Globus pallidus (tissue), 1 donor: ENCODE data around the gene LZTS2.

Experiments
- DNase-seq: peaks from one replicate; pipeline ENCODE4 v3.0.0-alpha.2; 2015; ENCODE audit warnings: low spot score

LZTS2 gene

DNA sequence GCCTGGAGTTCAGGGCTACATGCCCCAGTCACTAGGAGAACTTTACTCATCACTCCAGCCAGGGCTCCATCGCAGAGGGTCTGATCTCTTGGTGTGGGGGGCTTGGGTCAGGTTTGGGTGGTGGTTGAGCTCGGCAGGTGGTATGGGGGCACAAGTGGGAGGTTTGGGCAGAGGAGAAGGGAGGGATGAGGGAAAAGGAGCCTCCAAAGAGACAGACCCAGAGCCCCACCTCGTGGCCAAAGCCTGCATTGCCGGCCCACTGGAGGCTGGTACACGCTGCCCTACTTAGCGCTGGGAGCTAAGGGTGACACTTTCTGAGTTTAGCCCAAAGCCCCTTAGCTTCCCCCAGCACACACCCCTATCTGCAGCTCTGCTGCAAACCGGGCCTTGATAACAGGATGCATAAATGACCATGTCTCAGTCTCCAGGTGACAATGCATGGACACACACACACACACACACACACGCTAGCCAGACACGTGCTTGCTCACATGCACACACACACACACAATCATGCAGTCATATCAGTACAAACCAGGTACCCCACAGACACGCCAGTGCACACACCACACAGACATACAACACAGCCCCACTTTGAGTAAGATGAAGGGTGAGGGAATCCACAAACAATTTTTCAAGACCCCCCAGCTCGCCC, 14.7 kb downstream of the LZTS2 start:
- DNase-seq = peak; percentile 81

DNA sequence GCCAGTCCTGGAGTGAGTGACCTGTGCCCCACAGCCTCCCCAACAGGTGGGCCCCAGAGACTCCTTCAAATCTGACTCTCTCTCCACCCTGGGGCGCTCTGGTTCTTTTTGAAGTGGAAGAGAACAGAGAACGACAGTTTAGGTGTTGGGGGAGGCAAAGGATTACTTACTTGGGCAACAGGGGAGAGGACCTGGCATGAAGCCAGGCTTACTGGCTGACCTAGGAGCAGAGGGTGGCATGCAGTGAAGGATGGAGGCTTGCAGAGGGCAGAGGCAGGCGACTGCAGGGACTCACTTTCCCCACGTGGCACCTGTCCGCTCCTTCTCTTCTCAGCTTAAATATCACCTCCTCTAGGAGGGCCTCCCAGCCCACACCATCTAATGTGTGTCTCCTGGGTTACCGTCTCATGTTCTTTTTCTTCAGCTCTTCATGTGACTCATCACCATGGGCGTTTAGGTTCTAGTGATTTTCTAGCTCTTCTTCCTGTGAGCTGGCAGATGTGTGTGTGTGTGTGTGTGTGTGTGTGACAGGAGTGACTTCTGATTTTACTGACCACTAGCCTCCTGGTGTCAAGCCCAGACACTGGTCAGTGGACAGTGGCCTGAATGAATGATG, 15.5 kb downstream of the LZTS2 start:
- no peak for DNase-seq

DNA sequence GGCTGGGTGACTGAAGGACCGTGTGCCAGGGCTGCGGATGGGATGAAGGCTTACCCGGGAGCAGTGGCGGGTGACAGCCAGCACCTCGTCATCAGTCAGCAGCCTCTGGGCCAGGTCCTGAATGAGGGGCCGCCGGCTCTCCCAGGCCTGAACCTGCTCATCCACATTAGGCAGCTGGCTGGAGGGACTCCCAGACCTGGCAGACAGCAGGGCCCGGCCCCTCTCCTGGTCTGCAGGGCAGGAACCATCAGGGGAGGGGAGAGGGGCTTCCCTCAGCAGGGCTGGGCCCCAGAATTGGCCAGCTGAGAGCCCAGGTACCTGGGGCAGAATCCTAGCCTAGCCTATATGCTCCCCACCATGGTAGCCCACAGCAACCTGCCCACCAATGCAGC, 16.0 kb downstream of the LZTS2 start:
- DNase-seq = no peak

DNA sequence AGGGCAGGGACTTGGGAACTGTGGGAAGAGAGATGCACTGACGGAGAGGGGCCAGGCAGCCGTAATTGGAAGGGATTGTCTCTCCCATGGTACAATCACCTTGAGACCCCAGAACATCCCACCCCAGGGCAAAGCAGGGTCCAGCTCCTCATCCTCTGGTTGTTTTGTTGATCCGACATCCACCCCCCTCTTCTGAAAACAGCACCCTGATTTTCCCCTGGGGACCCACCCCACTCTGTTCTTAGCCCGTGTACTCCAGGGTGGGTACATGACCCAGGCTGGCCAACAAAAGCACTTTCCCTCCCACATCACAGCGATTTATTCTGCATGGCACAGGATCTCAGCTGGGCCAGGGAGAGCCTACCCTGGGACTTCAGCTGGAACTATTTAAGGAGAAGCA, 17.2 kb downstream of the LZTS2 start:
- no peak for DNase-seq

DNA sequence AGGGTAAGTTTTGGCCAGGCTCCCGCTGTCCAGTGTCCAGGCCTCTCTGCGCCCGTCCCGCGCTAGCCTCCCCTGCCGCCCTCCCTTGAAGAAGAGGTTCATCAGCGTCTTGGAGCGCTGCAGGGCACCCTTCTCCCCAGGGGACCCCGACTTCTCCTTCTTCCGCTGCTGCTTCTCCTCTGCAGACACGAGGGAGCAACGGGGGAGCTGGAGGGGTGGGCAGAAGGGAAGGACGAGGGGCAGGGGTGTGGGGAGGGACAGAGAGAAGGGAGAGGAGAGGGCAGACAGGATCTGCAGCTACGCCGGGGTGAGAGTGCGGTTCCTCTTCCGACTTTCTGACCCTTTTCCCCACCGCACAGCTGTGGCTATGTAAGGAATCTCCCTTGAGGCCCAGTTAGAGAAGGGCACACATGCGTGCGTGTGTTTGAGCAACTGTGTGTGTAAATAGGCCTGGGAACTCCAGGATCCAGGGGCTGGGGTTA, 18.6 kb downstream of the LZTS2 start:
- DNase-seq = no peak

DNA sequence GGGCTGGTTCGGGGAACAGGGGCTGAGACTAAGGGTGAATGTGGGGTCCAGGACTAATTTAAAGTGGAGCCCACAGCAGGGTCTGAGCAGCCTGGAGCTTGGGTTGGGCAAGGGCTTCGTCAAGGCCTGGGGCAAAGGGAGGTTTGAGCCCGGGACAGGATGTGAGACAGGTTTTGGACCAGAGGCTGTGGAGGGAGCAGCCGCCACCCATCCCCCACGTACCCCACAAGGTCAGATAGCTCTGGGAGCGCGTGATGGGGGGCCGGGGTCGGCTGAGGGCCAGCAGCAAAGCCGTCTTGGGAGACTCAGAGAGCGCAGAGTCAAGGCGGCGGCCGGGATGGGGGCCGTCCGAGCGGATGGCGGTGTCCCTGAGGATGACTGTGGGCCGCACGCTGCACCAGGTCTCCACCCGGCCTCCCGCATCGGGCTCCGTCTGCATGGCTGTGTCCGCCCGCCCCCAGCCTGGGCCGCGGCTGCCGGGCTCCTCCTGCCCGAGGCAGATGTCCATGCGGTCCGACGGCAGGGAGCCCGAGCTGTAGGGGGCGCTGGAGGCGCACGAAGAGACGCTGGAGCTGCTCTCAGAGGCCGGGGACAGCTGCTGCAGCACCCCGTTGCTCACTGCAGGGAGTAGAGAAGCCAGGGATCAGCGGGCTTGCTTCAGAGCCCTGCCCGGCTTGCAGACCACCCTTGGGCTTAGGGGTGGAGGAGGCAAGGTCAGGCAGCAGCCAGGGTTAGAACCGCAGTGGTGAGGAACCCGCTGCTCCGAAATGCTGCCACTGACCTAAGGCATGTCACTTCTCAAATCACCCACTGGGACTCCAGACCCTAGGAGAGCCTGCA, 19.2 kb downstream of the LZTS2 start:
- DNase-seq = peak; percentile 79

DNA sequence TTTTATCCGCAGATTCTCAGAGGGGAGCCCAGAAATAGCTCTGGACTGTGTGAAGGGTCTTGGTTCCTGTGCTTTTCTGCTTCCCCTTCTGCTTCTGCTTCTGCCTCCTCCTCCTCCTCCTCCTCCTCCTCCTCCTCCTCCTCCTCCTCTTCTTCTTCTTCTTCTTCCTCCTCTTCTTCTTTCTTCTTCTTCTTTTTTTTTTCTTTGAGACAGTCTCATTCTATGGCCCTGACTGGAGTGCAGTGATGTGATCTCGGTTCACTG, 19.8 kb downstream of the LZTS2 start:
- DNase-seq = no peak

DNA sequence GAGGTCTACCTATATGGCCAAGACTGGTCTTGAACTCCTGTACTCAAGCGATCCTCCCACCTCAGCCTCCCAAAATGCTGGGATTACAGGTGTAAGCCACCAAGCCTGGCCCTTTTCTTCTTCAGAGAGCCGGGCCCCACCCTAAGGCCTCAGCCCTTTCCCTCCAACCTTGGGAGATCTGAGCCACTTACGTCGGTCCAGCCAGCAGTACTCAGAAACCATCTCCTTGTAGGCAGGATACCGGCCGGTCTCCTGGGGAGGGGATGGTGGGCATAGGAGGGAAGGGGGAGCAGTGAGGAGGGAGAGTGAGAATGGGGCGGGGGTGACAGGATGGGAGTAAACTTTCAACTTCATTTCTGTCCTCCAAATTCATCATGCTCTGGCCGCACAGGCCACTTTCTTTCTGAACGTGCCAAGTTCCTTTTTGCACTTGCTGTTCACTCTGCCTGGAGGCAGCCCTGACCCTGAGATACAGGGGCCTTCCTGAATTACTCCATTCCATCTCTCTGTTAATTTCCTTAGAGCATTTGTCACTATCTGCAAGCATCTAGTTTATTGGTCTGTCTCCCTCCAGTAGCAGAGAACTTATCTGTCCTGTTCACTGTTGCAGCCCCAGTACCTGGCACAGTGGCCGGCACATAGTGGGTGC, 20.9 kb downstream of the LZTS2 start:
- DNase-seq = no peak

DNA sequence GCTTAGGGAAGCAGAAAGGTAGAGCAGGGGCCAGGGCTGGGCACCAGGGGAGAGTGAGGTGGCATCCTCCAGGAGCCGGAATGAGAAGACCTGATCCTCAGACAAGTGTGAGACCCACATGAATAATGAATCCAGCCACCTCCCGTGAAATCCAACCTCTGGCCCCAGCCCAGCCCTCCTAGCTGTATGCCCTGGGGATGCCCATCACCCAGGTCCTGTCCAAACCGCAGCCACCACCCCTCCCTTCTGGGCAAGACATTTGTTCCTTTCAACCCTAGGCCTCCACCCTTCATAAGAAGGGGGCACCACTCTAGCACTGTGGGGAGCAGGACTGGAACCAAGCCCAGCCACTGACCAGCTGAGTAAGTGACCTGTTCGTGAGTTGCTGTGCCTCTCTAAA, 21.6 kb downstream of the LZTS2 start:
- no peak for DNase-seq

DNA sequence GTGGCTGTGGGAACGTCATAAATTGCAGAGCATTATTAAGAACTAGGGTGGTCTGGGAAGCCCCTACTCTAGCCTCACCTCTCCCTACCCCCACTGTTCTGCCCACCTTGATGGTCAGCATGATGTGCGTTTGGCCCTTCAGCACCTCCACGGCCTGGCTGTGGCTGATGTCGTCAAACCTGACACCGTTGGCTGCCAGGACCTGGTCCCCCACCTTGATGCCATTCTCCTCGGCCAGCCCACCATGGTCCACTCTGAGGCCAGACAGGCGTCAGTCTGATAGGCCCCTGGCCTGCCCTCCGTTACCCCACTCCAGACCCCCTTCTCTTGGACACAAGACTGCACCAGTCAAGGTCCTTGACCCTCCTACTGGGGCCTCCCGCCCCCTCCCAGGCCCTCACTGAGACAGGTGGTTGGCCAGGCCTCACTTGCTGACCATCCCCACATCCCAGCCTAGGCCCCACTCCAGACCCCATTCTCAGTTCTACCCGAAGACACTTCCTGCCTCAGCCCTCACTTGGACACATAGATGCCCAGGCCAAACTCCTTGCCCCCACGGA, 22.2 kb downstream of the LZTS2 start:
- DNase-seq = no peak

DNA sequence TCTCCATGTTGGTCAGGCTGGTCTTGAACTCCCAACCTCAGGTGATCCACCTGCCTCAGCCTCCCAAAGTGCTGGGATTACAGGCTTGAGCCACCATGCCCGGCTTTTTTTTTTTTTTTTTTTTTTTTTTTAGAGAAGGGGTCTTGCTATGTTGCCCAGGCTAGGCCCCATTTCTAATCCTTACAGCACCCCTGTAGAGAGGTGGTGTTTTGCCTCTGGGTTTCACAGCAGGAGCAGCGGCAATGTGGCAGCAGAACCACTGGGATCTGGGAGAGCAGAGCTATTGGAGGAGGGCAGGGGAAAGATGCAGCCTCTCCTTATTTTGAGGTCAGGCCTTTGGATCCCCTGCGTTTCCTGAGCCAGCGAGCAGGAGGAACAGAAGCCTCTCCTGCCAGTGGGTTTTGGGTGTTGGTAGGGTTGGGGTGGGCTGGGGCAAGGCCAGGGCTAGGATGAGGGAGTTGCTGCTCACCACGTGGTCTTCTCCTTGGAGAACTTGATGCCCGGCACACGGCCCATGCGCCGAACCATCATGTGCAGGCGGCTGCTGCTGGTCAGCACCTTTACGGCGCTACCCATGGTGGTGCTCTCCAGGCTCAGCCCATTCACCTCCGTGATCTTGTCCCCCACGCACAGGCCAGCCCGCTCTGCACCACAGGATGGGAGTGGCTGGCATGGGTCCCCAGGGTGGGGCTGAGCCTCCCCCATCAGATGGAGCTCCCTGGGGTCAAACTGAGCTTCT, 23.5 kb downstream of the LZTS2 start:
- no peak for DNase-seq

DNA sequence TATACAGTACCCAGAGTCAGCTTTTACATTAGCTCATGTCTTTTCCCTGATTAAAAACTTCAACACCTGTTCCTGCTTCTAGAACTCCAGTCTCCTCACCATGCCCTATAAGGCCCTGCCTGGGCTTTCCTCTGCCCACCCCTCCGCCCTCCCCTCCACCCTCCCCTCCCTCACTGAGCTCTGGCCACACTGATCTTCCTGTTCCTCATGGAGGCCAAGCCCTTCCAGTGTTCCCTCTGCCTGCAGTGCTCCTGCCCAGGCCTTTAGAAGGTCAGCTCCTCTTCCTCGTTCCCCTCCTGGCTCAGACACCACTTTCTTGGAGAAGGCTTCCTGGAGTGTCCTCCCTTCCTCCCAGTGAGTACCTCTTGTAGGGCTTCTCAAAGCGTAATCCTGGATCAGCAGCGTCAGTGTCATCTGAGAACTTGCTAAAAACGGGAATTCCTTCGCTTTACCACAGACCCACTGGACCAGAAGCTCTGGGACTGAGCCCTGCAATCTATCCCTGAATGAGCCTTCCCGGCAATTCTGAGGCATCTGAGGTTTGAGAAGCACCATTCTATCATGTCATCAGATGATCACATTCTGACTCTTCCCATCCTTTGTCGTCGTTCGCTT, 27.6 kb downstream of the LZTS2 start:
- DNase-seq = no peak

DNA sequence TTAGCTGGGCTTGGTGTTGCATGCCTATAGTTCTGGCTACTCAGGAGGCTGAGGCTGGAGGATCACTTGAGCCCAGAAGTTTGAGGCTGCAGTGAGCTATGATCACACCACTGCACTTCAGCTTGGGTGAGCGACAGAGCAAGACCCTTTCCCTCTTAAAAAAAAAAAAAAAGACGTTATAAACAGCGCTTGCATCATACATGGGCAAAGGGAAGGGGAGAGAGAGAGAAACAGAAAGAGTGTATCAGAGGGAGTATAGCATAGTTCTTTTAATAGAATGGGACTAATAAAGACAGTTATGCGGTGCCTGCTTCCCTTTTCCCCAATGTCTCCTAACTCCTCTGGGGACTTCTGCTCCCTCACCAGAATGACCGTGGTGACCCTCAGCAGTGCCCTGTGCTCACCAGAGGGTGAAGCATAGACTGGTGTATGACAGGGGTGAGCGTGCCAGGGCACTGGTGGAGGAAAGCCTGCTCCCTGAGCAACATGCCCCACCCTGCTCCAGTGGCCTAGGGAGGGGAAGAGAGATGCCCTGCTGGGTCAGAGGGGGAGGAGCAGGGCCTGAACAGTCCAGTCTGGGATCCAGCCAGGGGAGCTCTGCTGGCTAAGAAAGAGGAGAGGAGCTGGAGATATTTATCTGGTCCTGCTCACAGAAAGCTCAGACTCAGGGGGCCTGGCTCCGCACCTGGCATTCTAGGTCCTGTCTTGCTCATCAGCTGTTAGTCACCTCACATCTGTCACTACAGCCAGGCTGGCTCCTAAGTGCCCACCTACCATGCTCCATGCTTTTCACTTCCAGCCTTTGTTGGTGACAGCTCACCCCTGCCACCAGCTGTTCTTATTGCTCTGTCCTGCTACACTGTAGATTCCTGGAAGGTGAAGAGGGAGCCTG, 29.1 kb downstream of the LZTS2 start:
- no peak for DNase-seq

DNA sequence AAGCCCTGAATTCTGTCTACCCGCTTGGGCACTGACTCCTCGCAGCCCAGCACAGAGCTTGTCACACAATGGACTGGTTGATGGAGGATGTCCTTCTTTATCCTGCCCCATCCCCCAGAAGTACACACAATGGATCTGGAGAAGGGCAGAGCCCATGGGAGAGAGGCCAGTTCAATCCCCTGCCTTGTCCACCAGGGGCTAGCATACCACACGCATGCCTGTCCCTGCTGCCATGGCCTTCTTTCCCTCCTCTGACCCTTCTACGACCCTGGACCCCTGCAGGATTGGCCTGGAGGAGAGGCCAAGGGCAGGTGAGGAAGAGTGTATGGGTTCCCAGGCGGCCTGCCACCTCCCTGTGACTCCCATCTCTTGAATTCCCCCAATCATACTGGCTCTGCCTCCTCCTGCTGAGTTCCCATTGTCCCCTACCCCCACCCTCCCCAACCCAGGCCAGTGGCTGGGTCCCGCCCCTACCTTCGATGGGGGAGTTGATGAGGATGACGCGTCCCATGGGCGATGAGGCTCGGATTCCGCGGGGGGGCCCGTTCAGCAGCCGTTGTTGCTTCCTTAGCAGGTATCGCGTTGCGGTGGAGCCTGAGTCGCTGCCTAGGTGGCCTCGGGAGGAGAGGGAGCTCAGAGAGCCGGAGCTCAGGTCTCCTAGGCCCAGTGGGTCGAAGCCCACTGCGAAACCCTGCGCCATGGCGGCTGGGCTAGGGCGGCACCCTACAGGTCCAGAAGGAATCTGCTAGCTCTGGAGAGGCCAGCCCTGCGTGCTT, 30.1 kb downstream of the LZTS2 start:
- DNase-seq = no peak

DNA sequence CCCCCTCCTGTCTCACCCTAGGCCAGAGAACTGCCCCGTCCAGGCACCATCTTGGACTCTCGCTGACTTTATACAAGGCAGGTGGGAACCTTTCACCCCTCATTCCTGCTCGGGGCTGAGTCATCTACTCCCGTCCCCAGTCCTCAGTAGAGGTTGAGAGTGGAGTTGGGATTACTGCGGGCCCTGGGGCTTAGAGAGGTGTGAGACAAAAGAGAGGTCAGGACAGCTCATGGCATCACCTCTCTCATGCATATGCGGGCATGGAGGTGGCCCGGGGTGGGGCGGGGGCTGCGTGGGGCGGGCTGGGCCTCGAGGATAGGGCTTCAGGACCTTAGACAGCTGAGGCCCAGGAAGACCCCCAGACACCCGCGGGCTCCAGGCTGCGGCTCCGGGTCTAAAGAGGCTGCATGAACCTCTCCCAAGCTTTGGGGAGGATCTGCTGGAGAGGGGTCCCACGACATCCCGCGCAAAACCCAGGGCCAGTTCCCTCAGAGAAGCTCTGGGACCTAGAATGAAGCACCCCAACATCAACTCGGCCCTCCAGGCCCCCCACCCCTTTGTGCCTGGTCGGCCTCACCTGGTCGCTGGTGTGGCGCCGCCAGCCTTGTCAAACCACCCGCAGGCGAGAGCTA, 31.0 kb downstream of the LZTS2 start:
- no peak for DNase-seq

DNA sequence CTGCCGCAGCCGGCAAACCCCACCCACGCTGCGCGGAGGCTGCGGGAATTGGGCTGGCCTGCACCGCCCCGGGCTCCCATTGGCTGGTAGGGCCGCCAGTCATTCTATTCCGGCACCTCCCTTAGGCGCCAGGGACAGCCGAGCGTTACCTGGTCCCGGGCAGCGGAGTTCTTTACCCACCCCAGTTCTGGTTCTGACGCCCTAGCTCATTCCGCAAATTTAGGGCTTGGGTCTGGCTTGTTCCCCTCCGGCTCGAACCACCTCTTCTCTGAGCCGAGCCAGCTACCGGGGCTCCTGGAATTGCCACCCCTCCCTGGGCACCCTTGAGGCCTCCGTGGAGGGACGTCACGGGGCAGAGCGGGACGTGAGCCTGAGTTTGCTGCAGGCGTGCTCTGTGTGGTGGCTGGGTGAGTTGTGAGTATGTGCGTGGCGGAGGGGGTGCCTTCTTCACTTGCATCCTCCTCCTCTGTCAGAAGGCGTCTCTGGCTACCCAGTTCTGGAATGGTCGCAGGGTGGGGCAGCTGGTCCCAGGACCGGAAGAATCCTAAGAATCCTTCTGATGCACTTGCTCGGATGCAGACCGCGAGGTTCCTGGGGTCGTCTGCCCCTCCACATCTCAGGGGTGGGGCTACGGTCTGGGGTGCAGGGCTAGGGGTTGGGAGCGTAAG, 31.7 kb downstream of the LZTS2 start, which contains the start of the genes PDZD7 and SFXN3:
Gene PDZD7, minus strand, starts transcription at position 2 of the 668 bp plus-strand sequence. CDS start 910 bp downstream, outside the sequence.
Gene SFXN3, plus strand, starts transcription at position 107 of the 668 bp plus-strand sequence. CDS start 3,461 bp downstream, outside the sequence.
- peak; percentile 95 for DNase-seq

DNA sequence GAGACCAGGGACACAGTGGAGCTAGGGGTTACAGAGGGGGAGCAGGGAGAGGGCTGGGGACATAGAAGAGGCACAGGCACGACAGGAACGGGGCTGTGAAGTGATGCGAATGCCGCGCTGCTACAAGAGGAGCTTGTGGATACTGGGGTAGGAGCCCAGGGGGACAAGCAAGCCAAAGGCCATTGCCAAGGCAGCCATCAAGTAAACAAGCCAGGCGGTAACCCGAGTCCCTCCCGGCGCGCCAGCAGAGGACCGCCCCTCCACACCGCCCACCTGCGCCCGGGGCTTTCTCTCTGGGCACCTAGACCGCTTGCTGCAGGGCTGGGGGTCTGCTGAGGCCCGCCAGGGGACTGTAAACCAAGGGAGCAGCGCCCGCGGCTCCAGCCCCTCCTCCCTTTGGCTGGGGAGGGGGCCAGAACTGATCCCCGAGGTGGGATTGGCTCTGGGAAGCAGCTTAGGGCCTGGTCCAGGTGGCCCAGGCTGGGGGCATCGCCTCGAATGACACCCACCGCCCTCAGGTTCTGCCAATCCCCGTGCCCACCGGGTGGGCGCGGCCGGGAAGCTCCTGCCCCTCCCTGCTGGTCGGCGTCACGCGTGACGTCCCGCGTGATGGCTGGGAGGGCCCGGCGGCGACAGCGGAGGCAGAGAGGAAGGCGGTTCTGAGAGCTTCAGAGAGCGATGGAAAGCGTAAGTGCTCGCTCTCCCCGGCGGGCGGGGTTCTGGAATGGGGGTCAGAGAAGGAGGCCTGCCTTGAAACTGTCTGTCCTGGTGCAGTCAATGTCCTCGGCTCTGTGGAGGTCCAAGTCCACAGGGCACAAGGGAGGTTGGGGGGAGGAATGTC, 32.4 kb downstream of the LZTS2 start:
- DNase-seq = peak; percentile 89
